Neural crest cell (in vitro differentiated cells): Measurements from ENCODE around the gene UMODL1. TPM values are rescaled to one million over a fixed set of nuclear protein-coding genes. Genes with fewer than 3 reads are reported as not detected.

Experiments
- DNase-seq: peaks from one replicate; pipeline ENCODE4 v3.0.0; 2021; ENCODE audit warnings: low read depth, mixed read lengths, low spot score
- H3K27ac Mint-ChIP-seq: one replicate; pipeline ENCODE4 v1.8.0; 2021; ENCODE audit warnings: mild to moderate bottlenecking, mixed read lengths; ENCODE audit not compliant: unreplicated experiment
- H3K27me3 Mint-ChIP-seq: 2 replicates; pipeline ENCODE4 v1.8.0; 2021; ENCODE audit warnings: low read depth, mild to moderate bottlenecking, mixed read lengths
- H3K36me3 Mint-ChIP-seq: 2 replicates; pipeline ENCODE4 v1.8.0; 2021; ENCODE audit warnings: low read depth, mild to moderate bottlenecking, mixed read lengths
- H3K4me1 Mint-ChIP-seq: 2 replicates; pipeline ENCODE4 v1.8.0; 2021; ENCODE audit warnings: mixed read lengths
- H3K4me3 Mint-ChIP-seq: one replicate; pipeline ENCODE4 v1.8.0; 2021; ENCODE audit warnings: mild to moderate bottlenecking, mixed read lengths
- H3K9me3 Mint-ChIP-seq: 2 replicates; pipeline ENCODE4 v1.8.0; 2021; ENCODE audit warnings: mixed read lengths
- CTCF ChIP-seq: fragments of 200-600 bp; sonication (generic); conservative IDR thresholded peaks from 2 replicates; pipeline ENCODE4 v1.5.0; 2021; ENCODE audit warnings: antibody characterized with exemption, mild to moderate bottlenecking
- total RNA-seq: library from RNA; stranded (reverse); gene quantifications from 2 replicates; pipeline ENCODE4 v1.2.1, GENCODE V29; 2021

The UMODL1 gene
- total RNA-seq, 1 donor from 2014 or later, result not detected

- peaks cover 17% of the 10 kb centered on the region for H3K4me1 Mint-ChIP-seq
- TF ChIP-seq CTCF, result no peak
- H3K36me3 Mint-ChIP-seq, result no peaks in the 10 kb centered on the region
- no peaks in the 10 kb centered on the region for H3K27me3 Mint-ChIP-seq
- DNase-seq, result no peak
- no peak overlapping the region for H3K4me3 Mint-ChIP-seq
- no peaks in the 10 kb centered on the region for H3K9me3 Mint-ChIP-seq
- H3K27ac Mint-ChIP-seq, result no peak overlapping the region
These were observed 27.2 kb upstream of the UMODL1 start for GRCh38 chr21:42043961-42044360.

GRCh38 chr21:42044871-42045495 lies 26.1 kb upstream of the UMODL1 start:
- Mint-ChIP-seq H3K27ac (no peak overlapping the region), H3K4me1 (peaks cover 15% of the 10 kb centered on the region), H3K4me3 (no peak overlapping the region), H3K36me3 (no peaks in the 10 kb centered on the region), H3K9me3 (no peaks in the 10 kb centered on the region), H3K27me3 (no peaks in the 10 kb centered on the region)
- no peak for DNase-seq
- no peak for TF ChIP-seq CTCF

- H3K4me1 Mint-ChIP-seq, result no peaks in the 10 kb centered on the region
These were observed 23.1 kb upstream of the UMODL1 start for GRCh38 chr21:42047821-42048613.

GRCh38 chr21:42048870-42049577 lies 22.1 kb upstream of the UMODL1 start:
- Mint-ChIP-seq H3K27ac (no peak overlapping the region), H3K4me3 (no peak overlapping the region), H3K4me1 (no peaks in the 10 kb centered on the region), H3K27me3 (no peaks in the 10 kb centered on the region), H3K36me3 (no peaks in the 10 kb centered on the region), H3K9me3 (peaks cover 4% of the 10 kb centered on the region)
- no peak for DNase-seq
- TF ChIP-seq CTCF, result no peak

More at GRCh38 chr21:42047821-42048613, 23.1 kb upstream of the UMODL1 start:
- Mint-ChIP-seq H3K9me3 (peaks cover 4% of the 10 kb centered on the region), H3K27ac (no peak overlapping the region), H3K27me3 (no peaks in the 10 kb centered on the region), H3K4me3 (no peak overlapping the region), H3K36me3 (no peaks in the 10 kb centered on the region)
- no peak for TF ChIP-seq CTCF
- DNase-seq, result no peak

GRCh38 chr21:42049578-42050430 lies 21.3 kb upstream of the UMODL1 start:
- DNase-seq, result no peak
- Mint-ChIP-seq H3K27me3 (no peaks in the 10 kb centered on the region), H3K27ac (no peak overlapping the region), H3K9me3 (peaks cover 4% of the 10 kb centered on the region), H3K4me1 (no peaks in the 10 kb centered on the region), H3K4me3 (no peak overlapping the region), H3K36me3 (no peaks in the 10 kb centered on the region)
- TF ChIP-seq CTCF, result no peak
